Measurements from ENCODE around the gene NOC4L. TPM values are rescaled to one million over a fixed set of nuclear protein-coding genes. Genes with fewer than 3 reads are reported as not detected.

The NOC4L gene
- total and polyA plus RNA-seq, 2 donors (not counting 3 experiments of a cell fraction or from before 2014, with no cell fraction given), result 19.4 to 29.4 TPM

DNA sequence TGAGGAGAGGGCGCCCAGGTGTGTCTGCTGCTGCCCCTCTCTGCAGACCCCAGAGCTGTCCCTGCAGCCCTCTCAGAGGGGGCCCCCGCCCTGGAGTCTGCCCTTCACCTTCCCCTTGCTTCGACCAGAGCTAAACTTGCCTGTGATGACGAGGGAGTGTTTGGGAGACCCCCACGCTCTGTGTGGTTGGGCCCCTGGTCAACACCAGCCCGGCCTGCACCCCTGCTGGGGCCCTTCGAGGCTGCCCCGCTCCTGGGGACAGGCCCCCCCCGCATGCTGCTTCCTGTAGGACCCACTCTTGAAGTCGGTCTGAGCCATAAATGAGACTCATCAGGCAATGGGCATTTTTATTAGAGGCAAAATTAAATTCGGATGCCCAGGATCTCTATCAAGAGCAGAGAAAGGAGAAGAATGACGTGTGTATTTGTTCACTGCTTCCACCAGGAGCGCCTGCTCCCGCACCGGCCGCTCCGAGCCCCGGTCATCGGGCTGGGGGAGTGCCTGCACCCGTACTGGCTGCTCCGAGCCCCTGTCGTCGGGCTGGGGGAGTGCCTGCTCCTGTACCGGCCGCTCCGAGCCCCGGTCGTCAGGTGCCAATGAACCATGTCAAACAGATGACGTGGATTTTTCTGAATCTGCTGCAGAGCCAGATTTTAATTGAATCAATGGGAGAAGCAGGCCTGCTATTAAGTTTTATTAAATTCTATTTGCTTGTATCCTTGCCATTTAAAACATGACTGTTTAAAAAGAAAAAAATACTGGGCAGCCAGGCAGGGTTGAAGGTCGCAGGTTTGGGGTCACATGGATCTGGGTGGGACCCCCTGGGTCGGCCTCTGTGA lies 47.7 kb downstream of the NOC4L start:
- no peaks in the 10 kb centered on the region for H3K79me2 ChIP-seq (ENCODE audit: control insufficient read depth, insufficient read depth, low read length)
- dilution Hi-C loops (cut with MboI; ENCODE audit: extremely low pct_ligation_motif_present, low sequenced_read_pairs) (no loop called here), intact Hi-C loops (cut with micrococcal nuclease) (no loop called here)
- H3K4me3 ChIP-seq (replicated peaks in 1 of 3; ENCODE audit: insufficient read depth in 1 of 3, low read depth in 1 of 3, low read length in 3 of 3), result no peak overlapping the region
- no peak overlapping the region for H3K4me2 ChIP-seq (ENCODE audit: insufficient read depth, low read length)
- ChIA-PET CTCF (no interaction called here), POLR2A (no interaction called here)
- H4K20me1 ChIP-seq (replicated peaks; ENCODE audit: control insufficient read depth, extremely low read depth, insufficient read depth, low read length), result no peaks in the 10 kb centered on the region
- no peak overlapping the region for H3K27ac ChIP-seq (ENCODE audit: insufficient read depth, low read depth, low read length)
- no TSS peak for BruUV-seq (replicated peaks)
- peaks cover 8% of the 10 kb centered on the region for H3K4me1 ChIP-seq (ENCODE audit: control insufficient read depth, extremely low read depth, insufficient read depth, low read length)
- H3K9ac ChIP-seq (replicated peaks; ENCODE audit: extremely low read depth, insufficient read depth, low read length), result no peak overlapping the region
- DNase-seq (ENCODE audit: low read depth, low spot score), result no peak
- FAIRE-seq, result no peak
- H3K9me1 ChIP-seq (replicated peaks; ENCODE audit: control insufficient read depth, extremely low read depth, insufficient read depth, low read length), result no peaks in the 10 kb centered on the region
- H3K27me3 ChIP-seq (ENCODE audit: control insufficient read depth in 2 of 2, insufficient read depth in 2 of 2, low read length in 2 of 2), result no peaks in the 10 kb centered on the region
- H3K9me3 ChIP-seq (replicated peaks; ENCODE audit: control insufficient read depth, insufficient read depth, low read length), result no peaks in the 10 kb centered on the region
- no peak for TF ChIP-seq POLR2AphosphoS5 (IDR thresholded peaks at IDR 0.05; ENCODE audit: insufficient read depth, low read depth, low read length)
- TF ChIP-seq, protein P1, sequence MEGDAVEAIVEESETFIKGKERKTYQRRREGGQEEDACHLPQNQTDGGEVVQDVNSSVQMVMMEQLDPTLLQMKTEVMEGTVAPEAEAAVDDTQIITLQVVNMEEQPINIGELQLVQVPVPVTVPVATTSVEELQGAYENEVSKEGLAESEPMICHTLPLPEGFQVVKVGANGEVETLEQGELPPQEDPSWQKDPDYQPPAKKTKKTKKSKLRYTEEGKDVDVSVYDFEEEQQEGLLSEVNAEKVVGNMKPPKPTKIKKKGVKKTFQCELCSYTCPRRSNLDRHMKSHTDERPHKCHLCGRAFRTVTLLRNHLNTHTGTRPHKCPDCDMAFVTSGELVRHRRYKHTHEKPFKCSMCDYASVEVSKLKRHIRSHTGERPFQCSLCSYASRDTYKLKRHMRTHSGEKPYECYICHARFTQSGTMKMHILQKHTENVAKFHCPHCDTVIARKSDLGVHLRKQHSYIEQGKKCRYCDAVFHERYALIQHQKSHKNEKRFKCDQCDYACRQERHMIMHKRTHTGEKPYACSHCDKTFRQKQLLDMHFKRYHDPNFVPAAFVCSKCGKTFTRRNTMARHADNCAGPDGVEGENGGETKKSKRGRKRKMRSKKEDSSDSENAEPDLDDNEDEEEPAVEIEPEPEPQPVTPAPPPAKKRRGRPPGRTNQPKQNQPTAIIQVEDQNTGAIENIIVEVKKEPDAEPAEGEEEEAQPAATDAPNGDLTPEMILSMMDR (IDR thresholded peaks at IDR 0.05; ENCODE audit: extremely low read depth in 1 of 2, insufficient read depth in 1 of 2, low read depth in 1 of 2, low read length in 2 of 2), result no peak
- TF ChIP-seq, protein P2, sequence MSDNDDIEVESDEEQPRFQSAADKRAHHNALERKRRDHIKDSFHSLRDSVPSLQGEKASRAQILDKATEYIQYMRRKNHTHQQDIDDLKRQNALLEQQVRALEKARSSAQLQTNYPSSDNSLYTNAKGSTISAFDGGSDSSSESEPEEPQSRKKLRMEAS (IDR thresholded peaks at IDR 0.05; ENCODE audit: insufficient read depth, insufficient read length), result no peak
- TF ChIP-seq FOS (IDR thresholded peaks at IDR 0.05; ENCODE audit: borderline replicate concordance, insufficient read depth, low read length), result no peak
- no peak for TF ChIP-seq GATA2 (IDR thresholded peaks at IDR 0.05; ENCODE audit: insufficient read depth, insufficient read length, low read depth, low read length)
- no peak for TF ChIP-seq JUN (IDR thresholded peaks at IDR 0.05; ENCODE audit: borderline replicate concordance, insufficient read depth, insufficient read length, low read depth)
- no peak for TF ChIP-seq MYC (IDR thresholded peaks at IDR 0.05; ENCODE audit: low read depth, low read length)
- TF ChIP-seq EZH2 (IDR thresholded peaks at IDR 0.05; ENCODE audit: borderline replicate concordance, low read depth, low read length, severe bottlenecking), result no peak
- no peaks in the 10 kb centered on the region for H3K36me3 ChIP-seq (ENCODE audit: control insufficient read depth in 2 of 2, extremely low read depth in 1 of 2, insufficient read depth in 2 of 2, low read length in 2 of 2)
- H2AFZ ChIP-seq (ENCODE audit: low read depth, low read length), result no peak overlapping the region
